OCI-LY7 (cell line): Measurements from ENCODE around the gene FAM136A. TPM values are rescaled to one million over a fixed set of nuclear protein-coding genes. Genes with fewer than 3 reads are reported as not detected.
A peak's percentile ranks its signal among the peaks of the same experiment; 100 is the strongest.
"Not testable (repeated sequence)": the region's sequence is repeated elsewhere in the genome, so short reads cannot be mapped to it uniquely, and the experiment has no call there.

Experiments used
- BruUV-seq: library from RNA; stranded (reverse); fragments of 400-500 nt; replicated peaks from 2 replicates; lab custom pipeline; 2021; lab: Mats Ljungman, UMichigan
- CTCF ChIA-PET: fragments of 300-600 bp; sonication (Branson Sonifier 250); formaldehyde crosslinking; loops from one replicate; lab custom pipeline; 2022; ENCODE audit warnings: antibody characterized with exemption; ENCODE audit not compliant: unreplicated experiment; lab: Charles Lee
- POLR2A ChIA-PET: fragments of 300-600 bp; sonication (Branson Sonifier 250); formaldehyde crosslinking; loops from one replicate; lab custom pipeline; 2022; ENCODE audit warnings: antibody characterized with exemption; lab: Charles Lee
- DNase-seq: peaks from one replicate; pipeline ENCODE4 v3.0.0-alpha.2; 2015; ENCODE audit warnings: low spot score
- H2AFZ ChIP-seq: fragments of 200-600 bp; sonication (generic), shearing (Covaris generic); 2 replicates; pipeline ENCODE4 v1.6.1; 2014; ENCODE audit warnings: mild to moderate bottlenecking, antibody characterized with exemption, low read length, moderate library complexity
- H3K27ac ChIP-seq: fragments of 200-600 bp; sonication (generic); 2 replicates; pipeline ENCODE4 v1.5.1; 2014; ENCODE audit warnings: mixed run types, low read depth, mild to moderate bottlenecking, moderate library complexity, low read length, inconsistent platforms; ENCODE audit not compliant: poor library complexity, severe bottlenecking
- H3K36me3 ChIP-seq: fragments of 200-600 bp; sonication (generic); 2 replicates; pipeline ENCODE4 v1.6.1; 2014; ENCODE audit warnings: mild to moderate bottlenecking, antibody characterized with exemption, low read length, moderate library complexity, mixed read lengths; ENCODE audit not compliant: insufficient read depth
- H3K4me1 ChIP-seq: fragments of 200-600 bp; sonication (generic); 2 replicates; pipeline ENCODE4 v1.5.1; 2014; ENCODE audit warnings: mild to moderate bottlenecking, low read length; ENCODE audit not compliant: insufficient read depth, poor library complexity, severe bottlenecking
- H3K4me2 ChIP-seq: fragments of 200-600 bp; sonication (generic); 2 replicates; pipeline ENCODE4 v1.6.1; 2014; ENCODE audit warnings: mild to moderate bottlenecking, low read length
- H3K4me3 ChIP-seq: fragments of 200-600 bp; sonication (generic); 2 replicates; pipeline ENCODE4 v1.5.1; 2014; ENCODE audit warnings: mild to moderate bottlenecking, low read depth, low read length; ENCODE audit not compliant: poor library complexity, severe bottlenecking
- H3K79me2 ChIP-seq: fragments of 200-600 bp; sonication (generic); 2 replicates; pipeline ENCODE4 v1.6.1; 2016; ENCODE audit warnings: low read depth, mild to moderate bottlenecking, low read length, moderate library complexity, mixed read lengths; ENCODE audit not compliant: insufficient read depth
- H3K9me2 ChIP-seq: fragments of 200-600 bp; sonication (generic); 2 replicates; pipeline ENCODE4 v1.6.1; 2016; ENCODE audit warnings: mild to moderate bottlenecking, low read length, mixed read lengths; ENCODE audit not compliant: insufficient read depth
- H3K9me3 ChIP-seq: fragments of 200-600 bp; sonication (generic); 2 replicates; pipeline ENCODE4 v1.6.1; 2014; ENCODE audit warnings: mild to moderate bottlenecking, mixed run types, low read length, mixed read lengths
- H4K20me1 ChIP-seq: fragments of 200-600 bp; sonication (generic); 2 replicates; pipeline ENCODE4 v1.6.1; 2014; ENCODE audit warnings: mild to moderate bottlenecking, antibody characterized with exemption, low read length, moderate library complexity, mixed read lengths; ENCODE audit not compliant: insufficient read depth
- CTCF ChIP-seq: fragments of 200-600 bp; sonication (generic); conservative IDR thresholded peaks from 2 replicates; pipeline ENCODE4 v1.5.1; 2014; ENCODE audit warnings: mild to moderate bottlenecking, antibody characterized with exemption, low read length, moderate library complexity, mixed read lengths
- EZH2phosphoT487 ChIP-seq: fragments of 200-600 bp; sonication (generic); IDR thresholded peaks from 2 replicates; pipeline ENCODE4 v1.6.1; 2018; ENCODE audit warnings: low read depth, borderline replicate concordance, mild to moderate bottlenecking, mixed run types, antibody characterized with exemption, low read length, moderate library complexity, mixed read lengths
- intact Hi-C: fragments of 100-400 bp; cut with micrococcal nuclease; formaldehyde crosslinking; loops from one replicate; pipeline ENCODE4 v1.10.0; 2022; ENCODE audit not compliant: unreplicated experiment
- total RNA-seq, 2 experiments: library from RNA; depleted of rRNA in 1 of 2; stranded (reverse); fragments of >200 nt in 1 of 2; shearing (Covaris generic) in 1 of 2; gene quantifications; 2 replicates each; pipeline ENCODE4 v1.2.3, GENCODE V29; 2014 to 2022

FAM136A gene
- total RNA-seq, 2 experiments from 2014 or later: 57.2 to 82.2 TPM

- intact Hi-C loops: loop anchor here (2.0 to 10.0 kb wide), 2 partner anchors 578 to 646 kb away; no protein-coding TSS in a partner anchor
- Histone ChIP-seq H3K36me3 (peaks cover 24% of the 10 kb centered on the region), H3K9me3 (0 out of 2 replicates have a peak, but pooled peaks cover 3% of the 10 kb centered on the region), H4K20me1 (no peaks in the 10 kb centered on the region), H3K4me3 (no peak overlapping the region), H3K27ac (no peak overlapping the region), H3K4me1 (peaks cover 8% of the 10 kb centered on the region), H3K4me2 (no peak overlapping the region), H3K79me2 (peaks cover 10% of the 10 kb centered on the region; the same call in 1 of the 2 replicates), H3K9me2 (no peaks in the 10 kb centered on the region), H2AFZ (no peak overlapping the region)
- no peak for DNase-seq
- ChIA-PET POLR2A (interaction anchor here (0.6 to 2.1 kb wide), 2 partner anchors 10 to 99 kb away, joined by 4 to 8 read pairs; partner anchors contain the start of gene SNRPG), CTCF (interaction anchor here (1.0 to 2.3 kb wide), 4 partner anchors 10 to 389 kb away, joined by 4 to 11 read pairs (median 5); partner anchors contain the start of genes PCYOX1 and SNRPG)
- TF ChIP-seq CTCF (no peak), EZH2phosphoT487 (no peak)
- no TSS peak for BruUV-seq
These were observed 1.3 kb upstream of the FAM136A start for GRCh38 chr2:70303186-70303585.

- H3K79me2 ChIP-seq, H2AFZ ChIP-seq, BruUV-seq, H3K9me3 ChIP-seq, H3K4me1 ChIP-seq, H3K9me2 ChIP-seq, H3K27ac ChIP-seq, DNase-seq, H4K20me1 ChIP-seq: not testable (repeated sequence)
- Histone ChIP-seq H3K36me3 (peaks cover 33% of the 10 kb centered on the region), H3K4me2 (0 out of 2 replicates have a peak overlapping the region, but pooled peaks have one; percentile 78), H3K4me3 (peak overlapping the region; percentile 84)
- ChIA-PET POLR2A (interaction anchor here (2.1 kb wide), 1 partner anchor 8 kb away, joined by 8 read pairs; the partner anchor contains the start of gene SNRPG), CTCF (interaction anchor here (2.3 kb wide), 1 partner anchor 9 kb away, joined by 11 read pairs; the partner anchor contains the start of gene SNRPG)
- intact Hi-C loops: loop anchor here (2.0 to 10.0 kb wide), 2 partner anchors 577 to 647 kb away; no protein-coding TSS in a partner anchor
These were observed 304 bp upstream of the FAM136A start for GRCh38 chr2:70302195-70302546.

- intact Hi-C loops: loop anchor here (1.0 to 10.0 kb wide), 3 partner anchors 110 to 576 kb away; partner anchors contain the start of gene C2orf42
- Histone ChIP-seq H3K4me3 (peak overlapping the region; percentile 84), H3K27ac (peak overlapping the region; percentile 54), H4K20me1 (no peaks in the 10 kb centered on the region), H2AFZ (peak overlapping the region; percentile 40; the same call in 1 of the 2 replicates), H3K4me2 (peak overlapping the region; percentile 78), H3K9me3 (0 out of 2 replicates have a peak, but pooled peaks cover 3% of the 10 kb centered on the region), H3K79me2 (peaks cover 10% of the 10 kb centered on the region; the same call in 1 of the 2 replicates), H3K36me3 (peaks cover 45% of the 10 kb centered on the region), H3K9me2 (no peaks in the 10 kb centered on the region), H3K4me1 (peaks cover 8% of the 10 kb centered on the region)
- ChIA-PET POLR2A (interaction anchor here (0.5 to 2.1 kb wide), 2 partner anchors 7 to 999 kb away, joined by 5 to 8 read pairs; partner anchors contain the start of gene SNRPG), CTCF (no interaction called here)
- DNase-seq: peak; percentile 10
- TF ChIP-seq CTCF (peak; percentile 76), EZH2phosphoT487 (no peak)
- TSS peak; percentile 12 for BruUV-seq
These were observed 1.0 kb downstream of the FAM136A start for GRCh38 chr2:70300771-70301343.

GRCh38 chr2:70297828-70298227 lies 4.0 kb downstream of the FAM136A start:
- H4K20me1 ChIP-seq, H3K4me2 ChIP-seq, intact Hi-C loops, CTCF ChIA-PET, H3K4me3 ChIP-seq, POLR2A ChIA-PET, H3K27ac ChIP-seq, H2AFZ ChIP-seq, H3K9me2 ChIP-seq, H3K9me3 ChIP-seq, DNase-seq, BruUV-seq: not testable (repeated sequence)
- Histone ChIP-seq H3K36me3 (peaks cover 45% of the 10 kb centered on the region), H3K4me1 (peaks cover 16% of the 10 kb centered on the region), H3K79me2 (peaks cover 23% of the 10 kb centered on the region)
